ENCODE measurements around the gene SARS2. TPM values are rescaled to one million over a fixed set of nuclear protein-coding genes. Genes with fewer than 3 reads are reported as not detected.
"Not testable (repeated sequence)": the region's sequence is repeated elsewhere in the genome, so short reads cannot be mapped to it uniquely, and the experiment has no call there.

SARS2 gene
- total RNA-seq, 1 experiment from 2014 or later: 24.0 TPM

- no peak for DNase-seq (ENCODE audit: extremely low read depth, low read depth)
These were observed 15.9 kb upstream of the SARS2 start for GRCh38 chr19:38946229-38947010.

- no peak for DNase-seq (ENCODE audit: extremely low read depth, low read depth)
These were observed 15.1 kb upstream of the SARS2 start for GRCh38 chr19:38945562-38946228.

GRCh38 chr19:38944981-38945506 is 14.5 kb upstream of the SARS2 start:
- no peak for DNase-seq (ENCODE audit: extremely low read depth, low read depth)

GRCh38 chr19:38942471-38943181 is 12.1 kb upstream of the SARS2 start:
- no peak for DNase-seq (ENCODE audit: extremely low read depth, low read depth)

GRCh38 chr19:38941979-38942378 is 11.4 kb upstream of the SARS2 start:
- no peak for DNase-seq (ENCODE audit: extremely low read depth, low read depth)

- not testable (repeated sequence) for DNase-seq (ENCODE audit: extremely low read depth, low read depth)
These were observed 10.9 kb upstream of the SARS2 start for GRCh38 chr19:38941466-38941865.

GRCh38 chr19:38939957-38940356 is 9.4 kb upstream of the SARS2 start:
- no peak for DNase-seq (ENCODE audit: extremely low read depth, low read depth)

- DNase-seq (ENCODE audit: extremely low read depth, low read depth): no peak
These were observed 3.0 kb upstream of the SARS2 start for GRCh38 chr19:38933544-38933943.

GRCh38 chr19:38932425-38933179 is 2.0 kb upstream of the SARS2 start:
- no peak for DNase-seq (ENCODE audit: extremely low read depth, low read depth)

- DNase-seq (ENCODE audit: extremely low read depth, low read depth): no peak
These were observed 894 bp upstream of the SARS2 start for GRCh38 chr19:38931521-38931793.

GRCh38 chr19:38930776-38931520 is 385 bp upstream of the SARS2 start, which contains the start of gene MRPS12:
Gene MRPS12 (plus strand): TSS chr19:38930944. CDS start chr19:38931295, 351 bp downstream.
- DNase-seq (ENCODE audit: extremely low read depth, low read depth): peak; percentile 98

- no peak for DNase-seq (ENCODE audit: extremely low read depth, low read depth)
These were observed 2.1 kb downstream of the SARS2 start for GRCh38 chr19:38928391-38929001.

GRCh38 chr19:38924388-38924787 is 6.2 kb downstream of the SARS2 start:
- no peak for DNase-seq (ENCODE audit: extremely low read depth, low read depth)

- DNase-seq (ENCODE audit: extremely low read depth, low read depth): no peak
These were observed 8.1 kb downstream of the SARS2 start for GRCh38 chr19:38922482-38922881.

- no peak for DNase-seq (ENCODE audit: extremely low read depth, low read depth)
These were observed 8.9 kb downstream of the SARS2 start for GRCh38 chr19:38921420-38922274.

GRCh38 chr19:38920602-38921419 is 9.8 kb downstream of the SARS2 start:
- DNase-seq (ENCODE audit: extremely low read depth, low read depth): no peak

- DNase-seq (ENCODE audit: extremely low read depth, low read depth): no peak
These were observed 10.5 kb downstream of the SARS2 start for GRCh38 chr19:38919837-38920601.
